DOHH2 (cell line): ENCODE measurements around the gene PTPA.

Source experiments
- H3F3A ChIP-seq: fragments of 200-600 bp; sonication (generic), shearing (Covaris generic); 2 replicates; pipeline ENCODE4 v1.6.0; 2016; ENCODE audit warnings: antibody characterized with exemption, mild to moderate bottlenecking; ENCODE audit not compliant: control insufficient read depth, insufficient read depth
- H3K27ac ChIP-seq: fragments of 200-600 bp; sonication (generic); 2 replicates; pipeline ENCODE4 v1.5.1; 2014; ENCODE audit warnings: low read depth, mild to moderate bottlenecking, low read length, moderate library complexity
- H3K27me3 ChIP-seq: fragments of 200-600 bp; sonication (generic); 2 replicates; pipeline ENCODE4 v1.6.1; 2014; ENCODE audit warnings: mild to moderate bottlenecking, low read length, mixed read lengths; ENCODE audit not compliant: control insufficient read depth
- H3K36me3 ChIP-seq: fragments of 200-600 bp; sonication (generic); 2 replicates; pipeline ENCODE4 v1.6.1; 2014; ENCODE audit warnings: mild to moderate bottlenecking, low read length, moderate library complexity, mixed read lengths; ENCODE audit not compliant: control insufficient read depth
- H3K4me1 ChIP-seq: fragments of 200-600 bp; sonication (generic); 2 replicates; pipeline ENCODE4 v1.6.1; 2014; ENCODE audit warnings: mild to moderate bottlenecking, low read length, mixed read lengths; ENCODE audit not compliant: control insufficient read depth
- H3K4me2 ChIP-seq: fragments of 200-600 bp; sonication (generic); 2 replicates; pipeline ENCODE4 v1.6.0; 2014; ENCODE audit warnings: mild to moderate bottlenecking, low read length, moderate library complexity
- H3K4me3 ChIP-seq: fragments of 200-600 bp; sonication (generic); 2 replicates; pipeline ENCODE4 v1.5.1; 2014; ENCODE audit warnings: mild to moderate bottlenecking, low read length, mixed read lengths
- H3K79me2 ChIP-seq: fragments of 200-600 bp; sonication (generic); 2 replicates; pipeline ENCODE4 v1.6.1; 2014; ENCODE audit warnings: mild to moderate bottlenecking, low read length, mixed read lengths; ENCODE audit not compliant: control insufficient read depth
- H3K9me2 ChIP-seq: fragments of 200-600 bp; sonication (generic); replicated peaks from 2 replicates; pipeline ENCODE4 v1.6.1; 2014; ENCODE audit warnings: mild to moderate bottlenecking, low read length, mixed read lengths; ENCODE audit not compliant: control insufficient read depth
- H3K9me3 ChIP-seq: fragments of 200-600 bp; sonication (generic); 2 replicates; pipeline ENCODE4 v1.6.1; 2014; ENCODE audit warnings: antibody characterized with exemption, low read length, mixed read lengths; ENCODE audit not compliant: control insufficient read depth, insufficient read depth
- H4K20me1 ChIP-seq: fragments of 200-600 bp; sonication (generic); 2 replicates; pipeline ENCODE4 v1.6.0; 2014; ENCODE audit warnings: low read depth, mild to moderate bottlenecking, antibody characterized with exemption, low read length, moderate library complexity; ENCODE audit not compliant: control insufficient read depth, insufficient read depth
- CTCF ChIP-seq: fragments of 200-600 bp; sonication (generic); IDR thresholded peaks from one replicate; pipeline ENCODE4 v1.5.1; 2014; ENCODE audit warnings: antibody characterized with exemption, mild to moderate bottlenecking, low read depth, low read length; ENCODE audit not compliant: poor library complexity, severe bottlenecking
- EZH2phosphoT487 ChIP-seq: fragments of 200-600 bp; sonication (generic); IDR thresholded peaks from 2 replicates; pipeline ENCODE4 v1.6.1; 2017; ENCODE audit warnings: borderline replicate concordance, mild to moderate bottlenecking, antibody characterized with exemption, low read length, moderate library complexity, mixed read lengths

PTPA gene

GRCh38 chr9:129097671-129098306 lies 13.4 kb upstream of the PTPA start:
- Histone ChIP-seq H3K27me3 (peaks cover 13% of the 10 kb centered on the region), H3K9me3 (no peaks in the 10 kb centered on the region), H3K9me2 (no peaks in the 10 kb centered on the region), H3K4me1 (no peaks in the 10 kb centered on the region), H3K36me3 (no peaks in the 10 kb centered on the region), H4K20me1 (no peaks in the 10 kb centered on the region), H3F3A (no peaks in the 10 kb centered on the region), H3K27ac (no peak overlapping the region), H3K4me3 (no peak overlapping the region), H3K4me2 (no peak overlapping the region), H3K79me2 (no peaks in the 10 kb centered on the region)
- TF ChIP-seq EZH2phosphoT487 (no peak), CTCF (no peak)

- Histone ChIP-seq H3K36me3 (no peaks in the 10 kb centered on the region), H3F3A (no peaks in the 10 kb centered on the region), H3K27me3 (peaks cover 13% of the 10 kb centered on the region), H3K79me2 (no peaks in the 10 kb centered on the region), H3K27ac (no peak overlapping the region), H4K20me1 (no peaks in the 10 kb centered on the region), H3K4me1 (no peaks in the 10 kb centered on the region), H3K4me3 (no peak overlapping the region), H3K9me3 (no peaks in the 10 kb centered on the region), H3K4me2 (no peak overlapping the region), H3K9me2 (no peaks in the 10 kb centered on the region)
- no peak for TF ChIP-seq CTCF
- no peak for TF ChIP-seq EZH2phosphoT487
Measured at GRCh38 chr9:129098328-129098727, 12.9 kb upstream of the PTPA start.

- no peak overlapping the region for H3K4me2 ChIP-seq
- TF ChIP-seq EZH2phosphoT487 (no peak), CTCF (no peak)
Measured at GRCh38 chr9:129100383-129101169, 10.6 kb upstream of the PTPA start.

More at GRCh38 chr9:129100383-129101169, 10.6 kb upstream of the PTPA start:
- Histone ChIP-seq H3K4me1 (no peaks in the 10 kb centered on the region), H3K9me3 (no peaks in the 10 kb centered on the region), H3K36me3 (no peaks in the 10 kb centered on the region), H3F3A (no peaks in the 10 kb centered on the region), H4K20me1 (no peaks in the 10 kb centered on the region), H3K4me3 (no peak overlapping the region), H3K27ac (no peak overlapping the region), H3K79me2 (no peaks in the 10 kb centered on the region), H3K27me3 (peaks cover 13% of the 10 kb centered on the region), H3K9me2 (no peaks in the 10 kb centered on the region)
